CD4-positive, alpha-beta T cell (primary cell): ENCODE measurements around the gene C7orf33. TPM values are rescaled to one million over a fixed set of nuclear protein-coding genes. Genes with fewer than 3 reads are reported as not detected.

Experiments used
- ATAC-seq: fragments of 200-7000 bp; cut with Tn5 transposase; one replicate; pipeline ENCODE4 v1.10.0; 2022; ENCODE audit warnings: mild to moderate bottlenecking; ENCODE audit not compliant: poor library complexity
- CTCF ChIA-PET: fragments of 350-600 bp; sonication (Branson Sonifier 250); formaldehyde crosslinking; loops from one replicate; lab custom pipeline; 2021; ENCODE audit warnings: antibody characterized with exemption, inconsistent platforms; lab: Charles Lee
- POLR2A ChIA-PET: fragments of 350-600 bp; sonication (Branson Sonifier 250); formaldehyde crosslinking; loops from one replicate; lab custom pipeline; 2021; ENCODE audit warnings: antibody characterized with exemption, inconsistent platforms; lab: Charles Lee
- DNase-seq, 14 experiments: peaks; one replicate each; pipeline ENCODE4 v3.0.0-alpha.2; 2013 to 2020; ENCODE audit warnings: mixed read lengths in 2 of 14
- H3K27ac ChIP-seq, 2 donors: one replicate each; pipeline versions ENCODE4 v1.5.1 to v1.7.0; 2013; ENCODE audit warnings: low read length in 2 of 2, low read depth in 1 of 2, mild to moderate bottlenecking in 1 of 2
- H3K27me3 ChIP-seq, 2 experiments: 1 replicate in 1 of 2; 2 replicates in 1 of 2; pipeline versions ENCODE4 v1.6.1 to v1.7.0; 2013; ENCODE audit warnings: low read length in 2 of 2, control low read depth in 1 of 2, mild to moderate bottlenecking in 1 of 2, moderate library complexity in 1 of 2; ENCODE audit not compliant: insufficient read depth in 2 of 2, control insufficient read depth in 1 of 2
- H3K36me3 ChIP-seq: one replicate; pipeline ENCODE4 v1.6.1; 2013; ENCODE audit warnings: low read length, control low read depth; ENCODE audit not compliant: insufficient read depth
- H3K4me1 ChIP-seq: one replicate; pipeline ENCODE4 v1.6.1; 2013; ENCODE audit warnings: low read length, control low read depth; ENCODE audit not compliant: insufficient read depth
- H3K4me3 ChIP-seq: one replicate; pipeline ENCODE4 v1.5.1; 2013; ENCODE audit warnings: mild to moderate bottlenecking, low read length, moderate library complexity
- H3K9me3 ChIP-seq, 2 experiments: 1 replicate in 1 of 2; 2 replicates in 1 of 2; pipeline versions ENCODE4 v1.6.1 to v1.7.0; 2013; ENCODE audit warnings: low read length in 2 of 2, mild to moderate bottlenecking in 2 of 2, control low read depth in 1 of 2, moderate library complexity in 1 of 2; ENCODE audit not compliant: control insufficient read depth in 1 of 2, insufficient read depth in 1 of 2
- H3K27ac Mint-ChIP-seq: one replicate; pipeline ENCODE4 v1.8.0; 2020; ENCODE audit warnings: mixed read lengths
- H3K27me3 Mint-ChIP-seq: one replicate; pipeline ENCODE4 v1.8.0; 2021; ENCODE audit warnings: mixed read lengths
- H3K36me3 Mint-ChIP-seq: one replicate; pipeline ENCODE4 v1.8.0; 2021; ENCODE audit warnings: low read depth, mixed read lengths
- H3K4me1 Mint-ChIP-seq: one replicate; pipeline ENCODE4 v1.8.0; 2021; ENCODE audit warnings: low read depth, mixed read lengths
- H3K4me3 Mint-ChIP-seq: one replicate; pipeline ENCODE4 v1.8.0; 2020; ENCODE audit warnings: mild to moderate bottlenecking, mixed read lengths
- H3K9me3 Mint-ChIP-seq: one replicate; pipeline ENCODE4 v1.8.0; 2020; ENCODE audit warnings: mixed read lengths
- CTCF ChIP-seq: fragments of 200-600 bp; IDR thresholded peaks from one replicate; pipeline ENCODE4 v1.8.0; 2022; ENCODE audit warnings: antibody characterized with exemption, mild to moderate bottlenecking
- intact Hi-C, 2 experiments: fragments of 100-400 bp; cut with DNase I in 1 of 2; cut with micrococcal nuclease in 1 of 2; formaldehyde crosslinking; loops; one replicate each; pipeline versions ENCODE4 v1.15.1 to v1.9.0; 2023 to 2025; cut with DNase I, micrococcal nuclease
- total RNA-seq, 174 experiments: library from RNA in 2 of 174; stranded (reverse) in 2 of 174; gene quantifications; one replicate each; pipeline ENCODE4 v1.2.3 and lab custom pipeline; 2021 to 2026

Gene C7orf33
- total RNA-seq, 2 experiments from 2014 or later: not detected

- no peak overlapping the region for H3K27ac ChIP-seq
- intact Hi-C loops: no loop called here
- no peak for TF ChIP-seq CTCF
- H3K4me3 ChIP-seq: no peak overlapping the region
- peak overlapping the region; percentile 17 for H3K4me3 Mint-ChIP-seq
- no peaks in the 10 kb centered on the region for H3K36me3 ChIP-seq
- H3K9me3 Mint-ChIP-seq: peaks cover 11% of the 10 kb centered on the region
- H3K9me3 ChIP-seq: peaks cover 0 to 9% of the 10 kb centered on the region in 2 experiments
- no peaks in the 10 kb centered on the region for H3K27me3 ChIP-seq
- peaks cover 20% of the 10 kb centered on the region for H3K4me1 Mint-ChIP-seq
- CTCF ChIA-PET: no interaction called here
- DNase-seq: peak in 1 of 14 experiments; percentile 19
- POLR2A ChIA-PET: interaction anchor here (0.6 kb wide), 1 partner anchor 168 kb away, joined by 3 read pairs; no protein-coding TSS in a partner anchor
- no peak overlapping the region for H3K27ac Mint-ChIP-seq
- no peak for ATAC-seq
- H3K4me1 ChIP-seq: peaks cover 6% of the 10 kb centered on the region
- no peaks in the 10 kb centered on the region for H3K36me3 Mint-ChIP-seq
- H3K27me3 Mint-ChIP-seq: peaks cover 6% of the 10 kb centered on the region
These were observed 16.6 kb downstream of the C7orf33 start for GRCh38 chr7:148607151-148607661.

GRCh38 chr7:148609045-148609725 lies 18.6 kb downstream of the C7orf33 start:
- H3K4me3 Mint-ChIP-seq: no peak overlapping the region
- H3K36me3 Mint-ChIP-seq: no peaks in the 10 kb centered on the region
- H3K27ac ChIP-seq: no peak overlapping the region
- no peak overlapping the region for H3K4me3 ChIP-seq
- ChIA-PET POLR2A (interaction anchor here (0.9 kb wide), 1 partner anchor 111 kb away, joined by 3 read pairs; no protein-coding TSS in a partner anchor), CTCF (no interaction called here)
- no peaks in the 10 kb centered on the region for H3K36me3 ChIP-seq
- H3K4me1 ChIP-seq: peaks cover 6% of the 10 kb centered on the region
- no peaks in the 10 kb centered on the region for H3K27me3 ChIP-seq
- TF ChIP-seq CTCF: no peak
- ATAC-seq (no peak), DNase-seq (no peak)
- H3K9me3 ChIP-seq: peaks cover 0 to 9% of the 10 kb centered on the region in 2 experiments
- peaks cover 15% of the 10 kb centered on the region for H3K27me3 Mint-ChIP-seq
- H3K27ac Mint-ChIP-seq: no peak overlapping the region
- intact Hi-C loops: no loop called here
- peaks cover 20% of the 10 kb centered on the region for H3K4me1 Mint-ChIP-seq
- peaks cover 5% of the 10 kb centered on the region for H3K9me3 Mint-ChIP-seq

GRCh38 chr7:148611692-148612091 lies 21.1 kb downstream of the C7orf33 start:
- Histone ChIP-seq H3K4me3 (no peak overlapping the region), H3K27ac (no peak overlapping the region), H3K36me3 (no peaks in the 10 kb centered on the region), H3K9me3 (no peaks in the 10 kb centered on the region), H3K27me3 (peaks cover 0 to 4% of the 10 kb centered on the region in 2 experiments), H3K4me1 (peaks cover 6% of the 10 kb centered on the region)
- DNase-seq (no peak), ATAC-seq (no peak)
- no peak overlapping the region for H3K4me3 Mint-ChIP-seq
- peaks cover 13% of the 10 kb centered on the region for H3K4me1 Mint-ChIP-seq
- no peak overlapping the region for H3K27ac Mint-ChIP-seq
- H3K36me3 Mint-ChIP-seq: no peaks in the 10 kb centered on the region
- peaks cover 33% of the 10 kb centered on the region for H3K27me3 Mint-ChIP-seq
- intact Hi-C loops: no loop called here
- TF ChIP-seq CTCF: no peak
- POLR2A ChIA-PET: no interaction called here
- no peaks in the 10 kb centered on the region for H3K9me3 Mint-ChIP-seq
- CTCF ChIA-PET: no interaction called here
